Measurements from ENCODE around the gene NFATC4. TPM values are rescaled to one million over a fixed set of nuclear protein-coding genes. Genes with fewer than 3 reads are reported as not detected.

NFATC4 gene
- total RNA-seq, 1 donor from 2014 or later, result 44.3 TPM

GRCh38 chr14:24365600-24366412 is 2.2 kb upstream of the NFATC4 start:
- Mint-ChIP-seq H3K9me3 (no peaks in the 10 kb centered on the region), H3K4me3 (peak overlapping the region; percentile 93), H3K27me3 (ENCODE audit: low read depth) (peaks cover 46% of the 10 kb centered on the region), H3K4me1 (peaks cover 27% of the 10 kb centered on the region), H3K36me3 (ENCODE audit: low read depth) (no peaks in the 10 kb centered on the region), H3K27ac (ENCODE audit: unreplicated experiment) (peak overlapping the region; percentile 62)
- peak; percentile 78 for DNase-seq (ENCODE audit: low read depth, low spot score)
- TF ChIP-seq CTCF (conservative IDR thresholded peaks at IDR 0.05), result peak; percentile 87

GRCh38 chr14:24366413-24366720 is 1.6 kb upstream of the NFATC4 start:
- H3K27ac Mint-ChIP-seq (ENCODE audit: unreplicated experiment), result no peak overlapping the region
- H3K4me3 Mint-ChIP-seq, result no peak overlapping the region
- DNase-seq (ENCODE audit: low read depth, low spot score), result no peak
- H3K36me3 Mint-ChIP-seq (ENCODE audit: low read depth), result no peaks in the 10 kb centered on the region
- peaks cover 27% of the 10 kb centered on the region for H3K4me1 Mint-ChIP-seq
- H3K9me3 Mint-ChIP-seq, result no peaks in the 10 kb centered on the region
- TF ChIP-seq CTCF (conservative IDR thresholded peaks at IDR 0.05), result no peak
- peaks cover 40% of the 10 kb centered on the region for H3K27me3 Mint-ChIP-seq (ENCODE audit: low read depth)

GRCh38 chr14:24366721-24367513 is 1.1 kb upstream of the NFATC4 start:
- DNase-seq (ENCODE audit: low read depth, low spot score), result peak; percentile 62
- H3K4me3 Mint-ChIP-seq, result peak overlapping the region; percentile 93
- H3K27ac Mint-ChIP-seq (ENCODE audit: unreplicated experiment), result peak overlapping the region; percentile 97
- H3K9me3 Mint-ChIP-seq, result no peaks in the 10 kb centered on the region
- peaks cover 35% of the 10 kb centered on the region for H3K27me3 Mint-ChIP-seq (ENCODE audit: low read depth)
- no peak for TF ChIP-seq CTCF (conservative IDR thresholded peaks at IDR 0.05)
- H3K4me1 Mint-ChIP-seq, result peaks cover 27% of the 10 kb centered on the region
- no peaks in the 10 kb centered on the region for H3K36me3 Mint-ChIP-seq (ENCODE audit: low read depth)

DNA sequence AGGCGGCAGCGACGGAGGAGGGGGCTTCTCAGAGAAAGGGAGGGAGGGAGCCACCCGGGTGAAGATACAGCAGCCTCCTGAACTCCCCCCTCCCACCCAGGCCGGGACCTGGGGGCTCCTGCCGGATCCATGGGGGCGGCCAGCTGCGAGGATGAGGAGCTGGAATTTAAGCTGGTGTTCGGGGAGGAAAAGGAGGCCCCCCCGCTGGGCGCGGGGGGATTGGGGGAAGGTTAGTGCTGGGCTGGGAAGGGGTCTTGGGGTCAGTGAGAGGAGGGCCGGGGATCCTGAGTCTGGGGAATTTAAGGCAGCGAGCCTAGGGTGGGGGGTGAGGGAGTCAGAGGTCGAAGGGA is 203 bp downstream of the NFATC4 start:
- H3K27me3 Mint-ChIP-seq (ENCODE audit: low read depth), result peaks cover 23% of the 10 kb centered on the region
- H3K9me3 Mint-ChIP-seq, result no peaks in the 10 kb centered on the region
- TF ChIP-seq CTCF (conservative IDR thresholded peaks at IDR 0.05), result no peak
- peaks cover 27% of the 10 kb centered on the region for H3K4me1 Mint-ChIP-seq
- DNase-seq (ENCODE audit: low read depth, low spot score), result no peak
- no peaks in the 10 kb centered on the region for H3K36me3 Mint-ChIP-seq (ENCODE audit: low read depth)
- peak overlapping the region; percentile 93 for H3K4me3 Mint-ChIP-seq
- H3K27ac Mint-ChIP-seq (ENCODE audit: unreplicated experiment), result peak overlapping the region; percentile 50

GRCh38 chr14:24368562-24369252 is 723 bp downstream of the NFATC4 start:
- TF ChIP-seq CTCF (conservative IDR thresholded peaks at IDR 0.05), result no peak
- Mint-ChIP-seq H3K36me3 (ENCODE audit: low read depth) (no peaks in the 10 kb centered on the region), H3K27ac (ENCODE audit: unreplicated experiment) (no peak overlapping the region), H3K9me3 (no peaks in the 10 kb centered on the region), H3K27me3 (ENCODE audit: low read depth) (peaks cover 18% of the 10 kb centered on the region), H3K4me3 (peak overlapping the region; percentile 93), H3K4me1 (peaks cover 27% of the 10 kb centered on the region)
- peak; percentile 44 for DNase-seq (ENCODE audit: low read depth, low spot score)

Data from neural crest cell (in vitro differentiated cells).